Nephron (organoid): ENCODE results near the gene SHLD1.
A peak's percentile ranks its signal among the peaks of the same experiment; 100 is the strongest.
"Not testable (repeated sequence)": the region's sequence is repeated elsewhere in the genome, so short reads cannot be mapped to it uniquely, and the experiment has no call there.

Experiments used
- H3K27ac Mint-ChIP-seq, 3 experiments: 2 replicates each; pipeline ENCODE4 v1.8.0; 2020; ENCODE audit warnings: mixed read lengths in 3 of 3, mild to moderate bottlenecking in 2 of 3, moderate library complexity in 1 of 3
- H3K27me3 Mint-ChIP-seq: 2 replicates; pipeline ENCODE4 v1.8.0; 2021; ENCODE audit warnings: low read depth, mild to moderate bottlenecking, moderate library complexity, mixed read lengths
- H3K36me3 Mint-ChIP-seq: 2 replicates; pipeline ENCODE4 v1.8.0; 2020; ENCODE audit warnings: low read depth, mixed read lengths
- H3K4me1 Mint-ChIP-seq: 2 replicates; pipeline ENCODE4 v1.8.0; 2020; ENCODE audit warnings: mixed read lengths
- H3K4me3 Mint-ChIP-seq, 3 experiments: 2 replicates each; pipeline ENCODE4 v1.8.0; 2020; ENCODE audit warnings: mild to moderate bottlenecking in 3 of 3, mixed read lengths in 3 of 3, moderate library complexity in 2 of 3
- H3K9me3 Mint-ChIP-seq: 2 replicates; pipeline ENCODE4 v1.8.0; 2020; ENCODE audit warnings: mixed read lengths
- CTCF ChIP-seq, 3 experiments: fragments of 200-600 bp; sonication (generic); IDR thresholded peaks; one replicate each; pipeline ENCODE4 v1.5.0; 2021; ENCODE audit warnings: antibody characterized with exemption in 3 of 3; ENCODE audit not compliant: unreplicated experiment in 3 of 3

SHLD1 gene

GRCh38 chr20:5731753-5732366 is 18.3 kb upstream of the SHLD1 start:
- no peaks in the 10 kb centered on the region for H3K36me3 Mint-ChIP-seq
- no peak for TF ChIP-seq CTCF (IDR thresholded peaks at IDR 0.05; ENCODE audit: unreplicated experiment in 3 of 3)
- H3K4me1 Mint-ChIP-seq: peaks cover 31% of the 10 kb centered on the region
- H3K9me3 Mint-ChIP-seq: peaks cover 7% of the 10 kb centered on the region
- H3K4me3 Mint-ChIP-seq: no peak overlapping the region
- peaks cover 3% of the 10 kb centered on the region for H3K27me3 Mint-ChIP-seq
- peak overlapping the region in 1 of 3 experiments; percentile 71 for H3K27ac Mint-ChIP-seq

DNA sequence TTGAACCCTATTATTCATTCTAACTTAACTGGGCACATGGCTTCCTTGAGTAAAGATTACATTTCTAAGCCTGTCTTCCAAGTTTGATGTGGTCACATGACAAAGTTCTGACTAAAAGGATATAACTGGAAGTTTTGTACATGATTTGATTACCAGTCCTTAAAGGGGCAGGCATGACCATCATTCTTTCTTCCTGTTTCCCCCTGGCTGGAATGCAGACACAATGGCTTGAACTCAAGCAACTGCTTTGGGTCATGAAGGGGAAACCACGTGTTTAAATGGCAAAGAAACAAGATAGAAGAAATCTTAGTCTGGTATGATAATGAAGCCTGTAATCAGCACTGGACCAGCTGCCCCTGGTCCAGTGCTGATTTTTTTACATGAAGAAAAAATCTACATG is 15.6 kb upstream of the SHLD1 start:
- H3K4me1 Mint-ChIP-seq: peaks cover 34% of the 10 kb centered on the region
- no peaks in the 10 kb centered on the region for H3K9me3 Mint-ChIP-seq
- H3K4me3 Mint-ChIP-seq: no peak overlapping the region
- H3K27me3 Mint-ChIP-seq: no peaks in the 10 kb centered on the region
- no peak for TF ChIP-seq CTCF (IDR thresholded peaks at IDR 0.05; ENCODE audit: unreplicated experiment in 3 of 3)
- no peaks in the 10 kb centered on the region for H3K36me3 Mint-ChIP-seq
- no peak overlapping the region for H3K27ac Mint-ChIP-seq

DNA sequence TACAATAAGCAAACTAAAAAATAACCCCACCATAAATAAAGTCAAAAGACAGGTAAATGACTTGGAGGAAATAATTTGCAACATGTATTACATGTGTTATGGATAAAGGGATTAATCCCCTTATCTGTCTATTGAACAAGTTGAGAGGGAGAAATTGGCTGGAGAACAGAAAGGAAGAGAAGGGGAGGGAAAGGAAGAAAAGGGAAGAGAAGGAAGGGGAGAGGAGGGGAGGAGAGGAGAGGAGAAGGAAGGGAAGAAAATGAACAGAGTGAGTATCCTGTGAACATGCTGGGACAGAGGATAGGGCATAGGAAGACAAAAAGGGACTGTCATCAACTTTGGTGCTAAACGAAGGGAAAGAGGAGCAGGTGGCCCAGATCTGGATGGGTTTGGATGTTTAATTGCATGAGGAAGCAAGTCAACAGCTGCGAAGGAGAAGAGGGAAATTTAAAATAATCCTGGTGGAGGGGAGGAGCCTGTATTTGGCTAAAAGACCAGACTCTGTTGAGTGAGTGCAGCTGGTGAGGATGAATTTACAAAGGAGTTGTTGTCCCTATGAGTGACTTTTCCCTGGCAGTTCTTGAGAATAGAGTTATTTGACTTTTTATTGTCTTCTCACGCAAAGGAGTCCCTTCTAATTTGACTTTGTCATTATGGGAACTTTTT is 14.2 kb upstream of the SHLD1 start:
- no peaks in the 10 kb centered on the region for H3K27me3 Mint-ChIP-seq
- no peaks in the 10 kb centered on the region for H3K36me3 Mint-ChIP-seq
- TF ChIP-seq CTCF (IDR thresholded peaks at IDR 0.05; ENCODE audit: unreplicated experiment in 3 of 3): no peak
- H3K4me3 Mint-ChIP-seq: peak overlapping the region in 1 of 3 experiments; percentile 2
- H3K27ac Mint-ChIP-seq: peak overlapping the region; percentile 60 to 82 (median 68)
- peaks cover 33% of the 10 kb centered on the region for H3K4me1 Mint-ChIP-seq
- no peaks in the 10 kb centered on the region for H3K9me3 Mint-ChIP-seq

GRCh38 chr20:5737619-5737953 is 12.6 kb upstream of the SHLD1 start:
- H3K27me3 Mint-ChIP-seq: peaks cover 3% of the 10 kb centered on the region
- no peak overlapping the region for H3K4me3 Mint-ChIP-seq
- peak overlapping the region in 1 of 3 experiments; percentile 46 for H3K27ac Mint-ChIP-seq
- H3K4me1 Mint-ChIP-seq: peaks cover 18% of the 10 kb centered on the region
- TF ChIP-seq CTCF (IDR thresholded peaks at IDR 0.05; ENCODE audit: unreplicated experiment in 3 of 3): no peak
- no peaks in the 10 kb centered on the region for H3K9me3 Mint-ChIP-seq
- H3K36me3 Mint-ChIP-seq: no peaks in the 10 kb centered on the region

GRCh38 chr20:5737966-5738365 is 12.2 kb upstream of the SHLD1 start:
- no peaks in the 10 kb centered on the region for H3K36me3 Mint-ChIP-seq
- peaks cover 18% of the 10 kb centered on the region for H3K4me1 Mint-ChIP-seq
- peaks cover 3% of the 10 kb centered on the region for H3K27me3 Mint-ChIP-seq
- no peaks in the 10 kb centered on the region for H3K9me3 Mint-ChIP-seq
- no peak overlapping the region for H3K4me3 Mint-ChIP-seq
- no peak for TF ChIP-seq CTCF (IDR thresholded peaks at IDR 0.05; ENCODE audit: unreplicated experiment in 3 of 3)
- no peak overlapping the region for H3K27ac Mint-ChIP-seq

GRCh38 chr20:5740643-5741042 is 9.6 kb upstream of the SHLD1 start:
- not testable (repeated sequence) for H3K9me3 Mint-ChIP-seq, H3K36me3 Mint-ChIP-seq

More at GRCh38 chr20:5740643-5741042, 9.6 kb upstream of the SHLD1 start:
- H3K4me1 Mint-ChIP-seq: peaks cover 15% of the 10 kb centered on the region
- H3K27me3 Mint-ChIP-seq, H3K4me3 Mint-ChIP-seq, H3K27ac Mint-ChIP-seq: not testable (repeated sequence)
